Liver (tissue), 3 donors: ENCODE measurements around the gene CD81.
A peak's percentile ranks its signal among the peaks of the same experiment; 100 is the strongest.

Source experiments
- CTCF ChIP-seq: fragments of 150-350 bp; IDR thresholded peaks from 2 replicates; pipeline ENCODE4 v1.5.1; 2017; ENCODE audit warnings: improper control_type of control experiment, low read depth, low read length; ENCODE audit not compliant: missing input control
- EGR1 ChIP-seq, 2 donors: IDR thresholded peaks; 2 replicates each; pipeline ENCODE4 v1.6.1; 2016 to 2018; ENCODE audit warnings: antibody characterized with exemption in 2 of 2, low read depth in 2 of 2
- FOXA1 ChIP-seq: IDR thresholded peaks from 2 replicates; pipeline ENCODE4 v1.6.1; 2016; ENCODE audit warnings: antibody characterized with exemption
- GABPA ChIP-seq, 2 donors: IDR thresholded peaks in 1 of 2; conservative IDR thresholded peaks in 1 of 2; 2 replicates each; pipeline ENCODE4 v1.6.1; 2016; ENCODE audit warnings: antibody characterized with exemption in 2 of 2, mild to moderate bottlenecking in 1 of 2, moderate library complexity in 1 of 2
- HNF4A ChIP-seq, 2 donors: conservative IDR thresholded peaks; 2 replicates each; pipeline ENCODE4 v1.6.1; 2016; ENCODE audit warnings: antibody characterized with exemption in 2 of 2, mild to moderate bottlenecking in 2 of 2
- JUND ChIP-seq, 2 donors: IDR thresholded peaks; 2 replicates each; pipeline ENCODE4 v1.6.1; 2016; ENCODE audit warnings: antibody characterized with exemption in 2 of 2
- RXRA ChIP-seq, 2 donors: IDR thresholded peaks; 2 replicates each; pipeline ENCODE4 v1.6.1; 2017 to 2018; ENCODE audit warnings: antibody characterized with exemption in 2 of 2, mild to moderate bottlenecking in 1 of 2
- SP1 ChIP-seq: IDR thresholded peaks from 2 replicates; pipeline ENCODE4 v1.6.1; 2018; ENCODE audit warnings: antibody characterized with exemption, mild to moderate bottlenecking
- TAF1 ChIP-seq: conservative IDR thresholded peaks from 2 replicates; pipeline ENCODE4 v1.6.1; 2016; ENCODE audit warnings: antibody characterized with exemption, mild to moderate bottlenecking
- YY1 ChIP-seq: IDR thresholded peaks from 2 replicates; pipeline ENCODE4 v1.6.1; 2016; ENCODE audit warnings: antibody characterized with exemption, mild to moderate bottlenecking
- TF ChIP-seq, protein P1 (sequence below): IDR thresholded peaks from 2 replicates; pipeline ENCODE4 v1.6.1; 2016; ENCODE audit warnings: antibody characterized with exemption, mild to moderate bottlenecking
- TF ChIP-seq, protein P2 (sequence below): IDR thresholded peaks from 2 replicates; pipeline ENCODE4 v1.6.1; 2016; ENCODE audit warnings: antibody characterized with exemption
- TF ChIP-seq, protein P3 (sequence below): IDR thresholded peaks from 2 replicates; pipeline ENCODE4 v1.6.1; 2016; ENCODE audit warnings: antibody characterized with exemption
- donor health status: healthy.
- donor health status: healthy.

DNA sequence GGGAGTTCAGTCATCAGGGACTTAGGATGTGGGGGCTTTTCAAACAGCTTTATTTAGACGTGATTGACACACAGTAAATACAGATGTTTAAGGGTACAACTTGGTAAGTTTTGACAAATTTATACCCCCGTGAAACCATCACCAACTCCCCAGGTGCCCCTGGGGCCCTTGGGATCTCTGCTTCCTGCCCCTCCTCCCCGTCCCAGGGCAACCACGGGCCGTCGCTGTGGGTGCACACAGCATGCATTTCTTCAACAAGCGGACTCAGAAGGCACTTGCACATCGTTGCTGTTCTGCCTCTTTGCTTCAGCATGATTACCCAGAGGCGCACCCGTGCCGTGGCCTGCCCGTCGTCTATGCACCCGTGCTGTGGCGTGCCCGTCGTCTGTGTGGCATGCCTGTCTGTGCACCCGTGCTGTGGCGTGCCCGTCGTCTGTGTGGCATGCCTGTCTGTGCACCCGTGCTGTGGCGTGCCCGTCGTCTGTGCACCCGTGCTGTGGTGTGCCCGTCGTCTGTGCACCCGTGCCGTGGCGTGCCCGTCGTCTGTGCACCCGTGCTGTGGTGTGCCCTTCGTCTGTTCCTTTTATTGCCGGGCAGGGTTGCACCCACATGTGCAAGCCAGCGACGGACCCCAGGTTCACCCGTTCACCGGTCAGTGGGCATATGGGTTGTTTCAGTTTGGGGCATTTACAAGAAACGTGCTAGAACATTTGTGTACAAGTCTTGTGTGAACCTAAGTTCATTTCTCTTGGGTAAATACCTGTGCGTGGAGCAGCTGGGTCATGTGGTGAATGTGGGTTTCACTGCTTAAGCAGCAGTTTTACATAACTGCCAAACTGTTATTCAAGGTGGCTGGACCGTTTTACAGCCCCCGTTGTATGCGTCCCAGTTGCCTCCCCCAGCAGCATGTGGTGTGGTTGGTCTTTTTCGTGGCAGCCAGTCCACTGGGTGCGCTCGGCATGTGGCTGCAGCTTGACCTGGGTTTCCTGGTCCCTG, 8.3 kb downstream of the CD81 start:
- no peak for TF ChIP-seq CTCF
- no peak for TF ChIP-seq TAF1
- TF ChIP-seq YY1: no peak
- TF ChIP-seq RXRA (IDR thresholded peaks at IDR 0.05): peak; percentile 69 to 89
- peak; percentile 37 for TF ChIP-seq SP1
- TF ChIP-seq, protein P1, sequence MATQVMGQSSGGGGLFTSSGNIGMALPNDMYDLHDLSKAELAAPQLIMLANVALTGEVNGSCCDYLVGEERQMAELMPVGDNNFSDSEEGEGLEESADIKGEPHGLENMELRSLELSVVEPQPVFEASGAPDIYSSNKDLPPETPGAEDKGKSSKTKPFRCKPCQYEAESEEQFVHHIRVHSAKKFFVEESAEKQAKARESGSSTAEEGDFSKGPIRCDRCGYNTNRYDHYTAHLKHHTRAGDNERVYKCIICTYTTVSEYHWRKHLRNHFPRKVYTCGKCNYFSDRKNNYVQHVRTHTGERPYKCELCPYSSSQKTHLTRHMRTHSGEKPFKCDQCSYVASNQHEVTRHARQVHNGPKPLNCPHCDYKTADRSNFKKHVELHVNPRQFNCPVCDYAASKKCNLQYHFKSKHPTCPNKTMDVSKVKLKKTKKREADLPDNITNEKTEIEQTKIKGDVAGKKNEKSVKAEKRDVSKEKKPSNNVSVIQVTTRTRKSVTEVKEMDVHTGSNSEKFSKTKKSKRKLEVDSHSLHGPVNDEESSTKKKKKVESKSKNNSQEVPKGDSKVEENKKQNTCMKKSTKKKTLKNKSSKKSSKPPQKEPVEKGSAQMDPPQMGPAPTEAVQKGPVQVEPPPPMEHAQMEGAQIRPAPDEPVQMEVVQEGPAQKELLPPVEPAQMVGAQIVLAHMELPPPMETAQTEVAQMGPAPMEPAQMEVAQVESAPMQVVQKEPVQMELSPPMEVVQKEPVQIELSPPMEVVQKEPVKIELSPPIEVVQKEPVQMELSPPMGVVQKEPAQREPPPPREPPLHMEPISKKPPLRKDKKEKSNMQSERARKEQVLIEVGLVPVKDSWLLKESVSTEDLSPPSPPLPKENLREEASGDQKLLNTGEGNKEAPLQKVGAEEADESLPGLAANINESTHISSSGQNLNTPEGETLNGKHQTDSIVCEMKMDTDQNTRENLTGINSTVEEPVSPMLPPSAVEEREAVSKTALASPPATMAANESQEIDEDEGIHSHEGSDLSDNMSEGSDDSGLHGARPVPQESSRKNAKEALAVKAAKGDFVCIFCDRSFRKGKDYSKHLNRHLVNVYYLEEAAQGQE: no peak
- TF ChIP-seq, protein P2, sequence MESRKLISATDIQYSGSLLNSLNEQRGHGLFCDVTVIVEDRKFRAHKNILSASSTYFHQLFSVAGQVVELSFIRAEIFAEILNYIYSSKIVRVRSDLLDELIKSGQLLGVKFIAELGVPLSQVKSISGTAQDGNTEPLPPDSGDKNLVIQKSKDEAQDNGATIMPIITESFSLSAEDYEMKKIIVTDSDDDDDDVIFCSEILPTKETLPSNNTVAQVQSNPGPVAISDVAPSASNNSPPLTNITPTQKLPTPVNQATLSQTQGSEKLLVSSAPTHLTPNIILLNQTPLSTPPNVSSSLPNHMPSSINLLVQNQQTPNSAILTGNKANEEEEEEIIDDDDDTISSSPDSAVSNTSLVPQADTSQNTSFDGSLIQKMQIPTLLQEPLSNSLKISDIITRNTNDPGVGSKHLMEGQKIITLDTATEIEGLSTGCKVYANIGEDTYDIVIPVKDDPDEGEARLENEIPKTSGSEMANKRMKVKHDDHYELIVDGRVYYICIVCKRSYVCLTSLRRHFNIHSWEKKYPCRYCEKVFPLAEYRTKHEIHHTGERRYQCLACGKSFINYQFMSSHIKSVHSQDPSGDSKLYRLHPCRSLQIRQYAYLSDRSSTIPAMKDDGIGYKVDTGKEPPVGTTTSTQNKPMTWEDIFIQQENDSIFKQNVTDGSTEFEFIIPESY: no peak
- TF ChIP-seq GABPA (IDR thresholded peaks at IDR 0.05 in 1 of 2, conservative IDR thresholded peaks at IDR 0.05 in 1 of 2): peak in 1 of 2 donors; percentile 62
- TF ChIP-seq, protein P3, sequence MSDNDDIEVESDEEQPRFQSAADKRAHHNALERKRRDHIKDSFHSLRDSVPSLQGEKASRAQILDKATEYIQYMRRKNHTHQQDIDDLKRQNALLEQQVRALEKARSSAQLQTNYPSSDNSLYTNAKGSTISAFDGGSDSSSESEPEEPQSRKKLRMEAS: no peak
- no peak for TF ChIP-seq JUND (IDR thresholded peaks at IDR 0.05)
- TF ChIP-seq FOXA1: peak; percentile 79
- peak; percentile 39 to 70 for TF ChIP-seq HNF4A (conservative IDR thresholded peaks at IDR 0.05)
- no peak for TF ChIP-seq EGR1 (IDR thresholded peaks at IDR 0.05; ENCODE audit: low read depth in 2 of 2)
